Measurements from ENCODE around the gene ARID1B.

The ARID1B gene

GRCh38 chr6:156900292-156900691 is 123.1 kb downstream of the ARID1B start:
- H3K4me3 ChIP-seq (ENCODE audit: low read depth, low read length): no peak overlapping the region

DNA sequence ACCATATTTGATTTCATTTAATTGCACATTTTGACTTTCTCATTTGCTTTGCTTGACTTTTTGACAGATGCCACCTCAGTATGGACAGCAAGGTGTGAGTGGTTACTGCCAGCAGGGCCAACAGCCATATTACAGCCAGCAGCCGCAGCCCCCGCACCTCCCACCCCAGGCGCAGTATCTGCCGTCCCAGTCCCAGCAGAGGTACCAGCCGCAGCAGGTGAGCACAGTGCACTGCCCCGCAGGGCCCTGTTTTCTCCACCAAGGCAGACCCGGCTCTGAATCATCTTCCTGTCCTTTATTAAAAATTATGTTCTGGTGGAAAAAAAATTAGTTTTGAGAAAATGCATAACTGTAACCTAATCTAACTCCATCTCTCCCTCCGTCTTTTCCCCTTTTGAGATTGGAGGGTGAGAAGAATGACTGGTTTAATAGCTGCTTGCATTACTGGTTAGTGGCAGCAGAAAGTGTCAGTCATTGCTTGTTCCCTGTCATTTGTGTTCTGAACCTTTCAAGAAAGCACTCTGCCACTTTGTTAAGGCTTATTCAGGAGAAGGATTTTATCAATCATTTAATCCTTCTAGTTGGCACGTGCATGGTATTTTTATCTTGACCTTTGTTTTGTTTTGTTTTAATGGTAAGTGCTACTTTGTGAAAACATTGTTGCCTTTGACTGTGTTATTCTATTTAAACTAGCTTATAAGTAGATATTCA is 124.3 kb downstream of the ARID1B start:
- H3K4me3 ChIP-seq (ENCODE audit: low read depth, low read length): no peak overlapping the region

- no peak overlapping the region for H3K4me3 ChIP-seq (ENCODE audit: low read depth, low read length)
Measured at GRCh38 chr6:156902782-156903181, 125.6 kb downstream of the ARID1B start.

DNA sequence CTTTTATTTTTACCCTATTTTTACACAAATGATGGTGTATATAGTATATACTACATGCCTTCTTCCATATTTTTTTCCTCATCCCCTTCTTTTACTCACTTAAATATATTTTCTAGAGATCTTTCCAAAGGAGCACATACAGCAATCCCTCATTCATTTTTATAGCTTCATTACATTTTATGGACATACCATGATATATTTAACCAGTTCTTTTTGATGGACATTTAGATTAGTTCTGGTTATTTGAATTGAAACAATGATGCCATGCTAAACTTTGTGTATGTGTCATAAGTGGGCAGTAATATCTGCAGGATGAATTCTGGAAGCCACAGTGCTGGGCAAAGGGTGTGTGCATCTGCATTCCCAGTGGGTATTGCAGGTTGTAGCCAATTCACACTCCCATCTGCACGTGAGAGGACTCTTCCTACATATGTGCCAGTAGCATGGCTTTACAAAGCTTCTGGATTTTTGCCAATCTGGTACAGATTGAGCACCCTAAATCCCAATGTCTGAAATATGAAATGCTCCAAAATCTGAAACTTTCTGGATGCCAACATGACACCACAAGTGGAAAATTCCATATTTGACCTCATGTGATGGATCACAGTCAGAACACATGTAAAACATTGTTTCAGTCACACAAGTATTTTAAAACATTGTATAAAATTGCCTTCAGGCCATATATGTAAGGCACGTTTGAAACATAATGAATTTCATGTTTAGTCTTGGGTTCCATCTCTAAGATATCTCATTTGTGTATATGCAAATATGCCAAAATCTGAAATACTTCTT is 127.2 kb downstream of the ARID1B start:
- no peak overlapping the region for H3K4me3 ChIP-seq (ENCODE audit: low read depth, low read length)

GRCh38 chr6:156905801-156906200 is 128.6 kb downstream of the ARID1B start:
- H3K4me3 ChIP-seq (ENCODE audit: low read depth, low read length): no peak overlapping the region

GRCh38 chr6:156906451-156906850 is 129.3 kb downstream of the ARID1B start:
- no peak overlapping the region for H3K4me3 ChIP-seq (ENCODE audit: low read depth, low read length)

DNA sequence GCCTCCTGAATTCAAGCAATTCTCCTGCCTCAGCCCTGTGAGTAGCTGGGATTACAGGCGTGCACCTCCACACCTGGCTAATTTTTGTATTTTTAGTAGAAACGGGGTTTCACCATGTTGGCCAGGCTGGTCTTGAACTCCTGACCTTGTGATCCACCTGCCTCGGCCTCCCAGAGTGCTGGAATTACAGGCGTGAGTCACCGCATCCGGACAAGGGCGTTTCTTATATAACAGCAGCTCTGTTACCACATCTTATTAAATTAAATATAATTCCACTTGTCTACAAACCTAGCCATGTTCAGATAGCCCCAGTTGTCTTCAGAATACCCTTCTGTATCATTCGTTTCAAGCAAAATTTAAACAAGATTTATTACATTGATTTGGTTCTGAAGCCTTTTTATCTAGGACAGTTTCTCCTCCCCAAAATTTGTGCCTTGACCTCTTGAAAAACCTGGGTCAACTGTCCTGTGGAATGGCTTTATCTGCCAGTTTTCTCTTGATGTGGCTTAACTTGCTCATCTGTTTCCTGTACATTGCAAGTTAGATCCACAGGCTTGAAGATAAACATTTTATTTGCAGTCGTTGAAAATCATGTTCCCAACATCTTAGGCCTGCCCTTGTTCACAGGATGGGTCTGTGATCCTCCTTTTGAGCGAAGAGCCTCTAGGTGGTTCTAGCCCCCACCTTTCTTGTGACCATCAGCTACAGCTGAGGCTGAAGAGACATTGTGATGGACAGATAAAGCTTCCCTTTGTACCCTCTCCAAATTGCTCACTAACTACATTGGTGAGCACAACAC is 132.2 kb downstream of the ARID1B start:
- no peak overlapping the region for H3K4me3 ChIP-seq (ENCODE audit: low read depth, low read length)

- no peak overlapping the region for H3K4me3 ChIP-seq (ENCODE audit: low read depth, low read length)
Measured at GRCh38 chr6:156910011-156910334, 132.8 kb downstream of the ARID1B start.

- no peak overlapping the region for H3K4me3 ChIP-seq (ENCODE audit: low read depth, low read length)
Measured at GRCh38 chr6:156910938-156911337, 133.8 kb downstream of the ARID1B start.

DNA sequence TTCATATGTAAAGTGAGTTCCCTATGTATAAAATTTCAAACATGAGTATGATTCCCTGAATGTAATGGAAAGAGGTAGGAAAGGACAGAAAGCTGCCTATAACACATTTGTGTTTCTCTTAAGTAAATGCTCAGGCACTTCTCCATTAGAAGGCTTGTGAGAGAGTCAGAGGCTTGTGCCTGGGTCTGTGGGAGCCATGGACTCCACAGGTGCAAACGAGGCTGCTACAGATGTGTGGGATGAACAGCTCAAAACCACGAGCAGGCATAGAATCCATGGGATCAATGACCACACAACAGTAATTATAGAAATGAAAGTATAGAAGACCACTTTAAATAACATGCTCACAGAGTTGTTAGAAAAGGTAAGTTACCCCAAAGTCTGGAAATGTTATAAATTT is 134.4 kb downstream of the ARID1B start:
- no peak overlapping the region for H3K4me3 ChIP-seq (ENCODE audit: low read depth, low read length)

GRCh38 chr6:156912431-156912830 is 135.3 kb downstream of the ARID1B start:
- no peak overlapping the region for H3K4me3 ChIP-seq (ENCODE audit: low read depth, low read length)

GRCh38 chr6:156914181-156914580 is 137.0 kb downstream of the ARID1B start:
- H3K4me3 ChIP-seq (ENCODE audit: low read depth, low read length): no peak overlapping the region

- no peak overlapping the region for H3K4me3 ChIP-seq (ENCODE audit: low read depth, low read length)
Measured at GRCh38 chr6:156916130-156916801, 139.1 kb downstream of the ARID1B start.

DNA sequence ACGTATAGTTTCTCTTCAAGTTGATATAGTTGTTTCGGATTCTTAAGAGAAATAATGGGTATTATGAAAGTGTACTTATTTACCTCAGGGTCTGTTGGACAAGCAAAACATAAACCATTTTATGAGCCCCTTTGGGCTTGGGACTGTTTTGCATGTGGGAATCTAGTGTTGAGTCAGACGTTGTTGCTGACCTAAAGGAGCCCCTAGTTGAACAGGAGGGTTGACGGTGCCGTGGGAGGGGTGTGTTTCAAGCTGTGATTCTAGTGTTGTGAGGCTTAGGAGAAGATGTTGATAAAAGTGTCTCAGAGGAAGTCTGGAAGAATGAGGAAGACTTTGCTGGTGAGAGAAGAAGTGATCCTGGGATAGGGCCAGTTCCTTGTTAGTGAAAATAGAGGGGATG is 140.0 kb downstream of the ARID1B start:
- H3K4me3 ChIP-seq (ENCODE audit: low read depth, low read length): no peak overlapping the region

DNA sequence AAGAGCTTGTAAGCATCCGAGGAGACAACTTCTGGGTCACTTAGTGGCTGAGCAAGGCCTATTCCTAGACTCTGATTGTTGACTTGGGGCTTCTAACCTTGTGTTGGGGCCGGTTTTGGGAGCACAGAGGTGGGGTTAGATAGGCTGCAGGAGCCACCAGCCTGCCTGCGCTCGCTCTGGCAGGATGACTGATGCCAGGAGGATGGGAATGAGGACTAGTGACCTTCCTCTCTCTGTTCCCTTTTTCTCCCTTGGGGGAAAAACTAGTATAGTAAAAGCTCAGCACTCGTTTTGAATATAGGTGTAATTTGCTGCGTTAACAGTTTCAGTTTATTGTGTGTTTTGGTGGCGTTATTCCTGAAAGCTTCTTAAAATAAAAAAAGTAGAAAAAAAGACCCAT is 141.5 kb downstream of the ARID1B start:
- H3K4me3 ChIP-seq (ENCODE audit: low read depth, low read length): no peak overlapping the region

DNA sequence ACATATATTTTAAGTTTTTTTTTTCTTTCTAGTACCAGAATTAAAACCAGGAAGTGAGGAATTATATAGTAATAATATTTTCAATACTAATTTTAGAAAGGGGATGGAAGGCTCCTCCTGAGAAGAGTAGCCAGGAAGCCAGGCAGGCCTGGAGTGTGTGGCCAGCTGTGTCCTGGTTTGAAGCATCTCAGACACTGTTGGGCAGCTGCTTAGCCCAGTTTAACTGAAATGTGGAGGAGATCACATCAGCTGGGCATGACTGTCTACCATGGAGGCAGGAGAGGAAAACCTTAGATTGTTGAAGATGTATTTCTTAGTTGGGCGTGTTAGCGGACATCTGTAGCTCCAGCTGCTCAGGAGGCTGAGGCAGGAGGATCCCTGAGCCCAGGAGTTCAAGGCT is 142.2 kb downstream of the ARID1B start:
- no peak overlapping the region for H3K4me3 ChIP-seq (ENCODE audit: low read depth, low read length)

DNA sequence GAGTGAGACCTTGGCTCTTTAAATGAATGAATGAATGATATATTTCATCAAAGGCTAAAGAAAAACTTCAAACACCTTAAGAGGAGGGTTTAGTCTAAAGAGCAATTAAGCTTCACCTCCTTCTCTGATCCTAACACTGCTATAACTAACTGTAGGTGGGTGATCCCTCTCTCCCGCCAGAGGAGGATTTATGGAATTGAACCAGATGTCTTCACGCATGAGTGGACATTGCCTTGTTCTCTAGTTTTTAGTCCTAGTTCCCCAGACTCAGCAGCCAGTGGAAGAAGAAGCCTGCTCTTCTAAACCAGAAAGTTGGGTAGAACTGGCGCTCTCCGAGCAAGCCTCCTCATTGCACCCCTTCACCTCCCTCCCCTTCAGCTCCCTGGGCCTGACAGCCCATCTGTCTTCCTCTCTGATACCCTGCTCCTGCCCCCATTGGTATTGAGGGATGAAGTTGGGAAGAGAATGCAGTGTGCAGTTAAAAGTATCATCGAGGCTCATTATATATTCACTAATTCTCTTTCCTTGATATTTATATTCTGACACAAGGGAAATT is 142.7 kb downstream of the ARID1B start:
- no peak overlapping the region for H3K4me3 ChIP-seq (ENCODE audit: low read depth, low read length)

GRCh38 chr6:156924246-156924645 is 147.1 kb downstream of the ARID1B start:
- no peak overlapping the region for H3K4me3 ChIP-seq (ENCODE audit: low read depth, low read length)

DNA sequence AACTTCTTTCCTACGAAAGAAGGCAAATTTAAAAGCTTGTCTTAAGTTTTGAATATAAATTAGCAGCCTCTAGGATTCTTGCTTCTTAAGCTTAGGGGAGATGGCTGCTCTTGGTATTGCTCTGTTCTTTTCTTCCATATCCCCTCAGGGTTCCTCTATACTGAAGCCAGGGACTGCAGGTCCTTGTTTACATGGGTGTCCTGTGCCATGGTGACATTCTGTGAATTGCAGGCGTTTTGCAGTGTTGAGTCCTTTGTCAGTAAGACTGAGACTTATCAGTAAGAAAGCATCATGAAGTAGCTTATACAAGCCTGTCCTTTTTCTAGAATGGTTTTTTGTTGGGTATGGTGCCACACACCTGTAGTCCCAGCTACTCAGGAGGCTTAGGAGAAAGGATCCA is 147.8 kb downstream of the ARID1B start:
- no peak overlapping the region for H3K4me3 ChIP-seq (ENCODE audit: low read depth, low read length)

GRCh38 chr6:156925718-156926607 is 148.8 kb downstream of the ARID1B start:
- H3K4me3 ChIP-seq (ENCODE audit: low read depth, low read length): no peak overlapping the region

Data from iPS-11a (cell line).